RCC 7860 (cell line): ENCODE results near the gene C2CD5.

Experiments used
- DNase-seq: peaks from one replicate; pipeline ENCODE4 v3.0.0-alpha.2; 2015; ENCODE audit warnings: low spot score
- FAIRE-seq: peaks from 2 replicates; lab custom pipeline; 2012; peaks lifted over from hg19 to GRCh38; lab: Jason Lieb, UNC

Gene C2CD5

GRCh38 chr12:22431693-22432251 is 112.6 kb downstream of the C2CD5 start:
- DNase-seq (no peak), FAIRE-seq (no peak)

GRCh38 chr12:22416801-22417200 is 127.5 kb downstream of the C2CD5 start:
- no peak for FAIRE-seq
- DNase-seq: no peak

- DNase-seq (no peak), FAIRE-seq (no peak)
Measured at GRCh38 chr12:22415342-22416309, 128.7 kb downstream of the C2CD5 start.

GRCh38 chr12:22414742-22415141 is 129.6 kb downstream of the C2CD5 start:
- DNase-seq (no peak), FAIRE-seq (no peak)

GRCh38 chr12:22413592-22413991 is 130.8 kb downstream of the C2CD5 start:
- no peak for FAIRE-seq
- no peak for DNase-seq

GRCh38 chr12:22412581-22412980 is 131.8 kb downstream of the C2CD5 start:
- FAIRE-seq: no peak
- DNase-seq: no peak

- FAIRE-seq (no peak), DNase-seq (no peak)
Measured at GRCh38 chr12:22410486-22410885, 133.9 kb downstream of the C2CD5 start.

GRCh38 chr12:22409377-22410164 is 134.8 kb downstream of the C2CD5 start:
- DNase-seq (no peak), FAIRE-seq (no peak)

GRCh38 chr12:22408610-22409376 is 135.5 kb downstream of the C2CD5 start:
- FAIRE-seq (no peak), DNase-seq (no peak)

GRCh38 chr12:22407397-22407796 is 136.9 kb downstream of the C2CD5 start:
- DNase-seq: no peak
- no peak for FAIRE-seq

GRCh38 chr12:22406627-22407026 is 137.7 kb downstream of the C2CD5 start:
- FAIRE-seq: no peak
- no peak for DNase-seq

GRCh38 chr12:22399464-22400180 is 144.7 kb downstream of the C2CD5 start:
- DNase-seq (no peak), FAIRE-seq (no peak)
